Osteoblast (primary cell): ENCODE data around the gene CCAR1. TPM values are rescaled to one million over a fixed set of nuclear protein-coding genes. Genes with fewer than 3 reads are reported as not detected.

Experiments
- DNase-seq: peaks from one replicate; pipeline ENCODE4 v3.0.0; 2011; ENCODE audit warnings: low spot score, mixed read lengths; ENCODE audit not compliant: insufficient read length; ENCODE audit errors: missing footprints
- H2AFZ ChIP-seq: 2 replicates; pipeline ENCODE4 v1.6.0; 2011; ENCODE audit warnings: mild to moderate bottlenecking, low read length
- H3K27ac ChIP-seq: 2 replicates; pipeline ENCODE4 v1.5.1; 2011; ENCODE audit warnings: mild to moderate bottlenecking, low read depth, low read length, moderate library complexity
- H3K27me3 ChIP-seq: 2 replicates; pipeline ENCODE4 v1.6.0; 2012; ENCODE audit warnings: mild to moderate bottlenecking, control low read depth, inconsistent platforms, low read length, moderate library complexity; ENCODE audit not compliant: insufficient read depth
- H3K36me3 ChIP-seq: 2 replicates; pipeline ENCODE4 v1.5.1; 2011; ENCODE audit warnings: mild to moderate bottlenecking, low read length, control low read depth, moderate library complexity; ENCODE audit not compliant: insufficient read depth
- H3K4me1 ChIP-seq: 2 replicates; pipeline ENCODE4 v1.5.1; 2011; ENCODE audit warnings: mild to moderate bottlenecking, low read length, control low read depth, moderate library complexity; ENCODE audit not compliant: insufficient read depth
- H3K4me2 ChIP-seq: 2 replicates; pipeline ENCODE4 v1.6.0; 2011; ENCODE audit warnings: mild to moderate bottlenecking, low read length; ENCODE audit not compliant: insufficient read depth
- H3K4me3 ChIP-seq: fragments of 200-600 bp; sonication (generic); 3 replicates; pipeline ENCODE4 v1.5.1; 2012; ENCODE audit warnings: mild to moderate bottlenecking, low read length, inconsistent platforms; ENCODE audit not compliant: insufficient read depth
- H3K79me2 ChIP-seq: 2 replicates; pipeline ENCODE4 v1.6.0; 2012; ENCODE audit warnings: mild to moderate bottlenecking, low read length, control low read depth, inconsistent platforms; ENCODE audit not compliant: insufficient read depth
- H3K9me3 ChIP-seq: 2 replicates; pipeline ENCODE4 v1.5.1; 2011; ENCODE audit warnings: low read depth, low read length, control low read depth
- H4K20me1 ChIP-seq: 2 replicates; pipeline ENCODE4 v1.6.0; 2012; ENCODE audit warnings: mild to moderate bottlenecking, low read length, control low read depth; ENCODE audit not compliant: insufficient read depth
- total RNA-seq: library from RNA; depleted of rRNA; stranded (reverse); fragments of >200 nt; gene quantifications from 2 replicates; pipeline ENCODE4 v1.2.3, GENCODE V29; 2012
- TF ChIP-seq, protein P1 (sequence below): IDR thresholded peaks from 2 replicates; pipeline ENCODE4 v1.5.1; 2011; ENCODE audit warnings: mild to moderate bottlenecking, low read depth, low read length, moderate library complexity; ENCODE audit errors: extremely low read depth

The CCAR1 gene
- total RNA-seq, 1 donor = 49.2 TPM

DNA sequence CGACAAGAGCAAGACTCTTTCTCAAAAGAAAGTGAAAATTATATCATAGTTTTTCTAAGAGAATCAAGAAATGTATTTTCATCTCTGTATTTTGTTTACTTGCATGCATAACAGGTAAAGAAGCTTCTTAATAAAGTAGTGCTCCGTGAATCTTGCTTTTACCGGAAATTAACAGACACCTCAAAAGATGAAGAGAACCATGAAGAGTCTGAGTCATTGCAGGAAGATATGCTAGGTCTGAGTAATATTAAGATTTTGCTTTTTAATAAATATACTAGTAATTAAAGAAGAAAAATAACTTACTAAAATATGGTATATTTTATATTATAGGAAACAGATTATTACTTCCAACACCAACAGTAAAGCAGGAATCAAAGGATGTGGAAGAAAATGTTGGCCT, 66.8 kb downstream of the CCAR1 start:
- H3K36me3 ChIP-seq = peaks cover 77% of the 10 kb centered on the region
- H4K20me1 ChIP-seq = no peaks in the 10 kb centered on the region
- no peaks in the 10 kb centered on the region for H3K4me1 ChIP-seq
- no peaks in the 10 kb centered on the region for H3K9me3 ChIP-seq
- DNase-seq = no peak
- no peaks in the 10 kb centered on the region for H3K27me3 ChIP-seq
- no peak overlapping the region for H2AFZ ChIP-seq
- H3K27ac ChIP-seq = no peak overlapping the region
- H3K4me2 ChIP-seq = no peak overlapping the region
- TF ChIP-seq, protein P1, sequence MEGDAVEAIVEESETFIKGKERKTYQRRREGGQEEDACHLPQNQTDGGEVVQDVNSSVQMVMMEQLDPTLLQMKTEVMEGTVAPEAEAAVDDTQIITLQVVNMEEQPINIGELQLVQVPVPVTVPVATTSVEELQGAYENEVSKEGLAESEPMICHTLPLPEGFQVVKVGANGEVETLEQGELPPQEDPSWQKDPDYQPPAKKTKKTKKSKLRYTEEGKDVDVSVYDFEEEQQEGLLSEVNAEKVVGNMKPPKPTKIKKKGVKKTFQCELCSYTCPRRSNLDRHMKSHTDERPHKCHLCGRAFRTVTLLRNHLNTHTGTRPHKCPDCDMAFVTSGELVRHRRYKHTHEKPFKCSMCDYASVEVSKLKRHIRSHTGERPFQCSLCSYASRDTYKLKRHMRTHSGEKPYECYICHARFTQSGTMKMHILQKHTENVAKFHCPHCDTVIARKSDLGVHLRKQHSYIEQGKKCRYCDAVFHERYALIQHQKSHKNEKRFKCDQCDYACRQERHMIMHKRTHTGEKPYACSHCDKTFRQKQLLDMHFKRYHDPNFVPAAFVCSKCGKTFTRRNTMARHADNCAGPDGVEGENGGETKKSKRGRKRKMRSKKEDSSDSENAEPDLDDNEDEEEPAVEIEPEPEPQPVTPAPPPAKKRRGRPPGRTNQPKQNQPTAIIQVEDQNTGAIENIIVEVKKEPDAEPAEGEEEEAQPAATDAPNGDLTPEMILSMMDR = no peak
- H3K4me3 ChIP-seq = no peak overlapping the region
- no peaks in the 10 kb centered on the region for H3K79me2 ChIP-seq

DNA sequence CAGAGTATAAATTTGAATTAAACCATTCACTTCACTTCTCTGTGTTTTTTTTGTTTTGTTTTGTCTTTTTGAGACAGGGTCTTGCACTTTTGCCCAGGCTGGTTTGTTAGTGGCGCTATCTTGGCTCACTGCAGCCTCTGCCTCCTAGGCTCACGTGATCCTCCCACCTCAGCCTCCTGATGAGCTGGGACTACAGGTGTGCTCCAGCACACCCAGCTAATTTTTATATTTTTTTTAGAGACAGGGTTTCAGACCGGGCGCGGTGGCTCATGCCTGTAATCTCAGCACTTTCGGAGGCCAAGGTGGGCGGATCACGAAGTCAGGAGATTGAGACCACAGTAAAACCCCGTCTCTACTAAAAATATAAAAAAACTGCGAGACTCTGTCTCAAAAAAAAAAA, 69.4 kb downstream of the CCAR1 start:
- Histone ChIP-seq H3K9me3 (no peaks in the 10 kb centered on the region), H3K27me3 (no peaks in the 10 kb centered on the region), H3K4me2 (no peak overlapping the region), H3K79me2 (no peaks in the 10 kb centered on the region), H3K4me1 (no peaks in the 10 kb centered on the region), H3K4me3 (no peak overlapping the region), H2AFZ (no peak overlapping the region), H3K27ac (no peak overlapping the region), H4K20me1 (no peaks in the 10 kb centered on the region), H3K36me3 (peaks cover 88% of the 10 kb centered on the region)
- DNase-seq = no peak
- TF ChIP-seq, protein P1 = no peak

DNA sequence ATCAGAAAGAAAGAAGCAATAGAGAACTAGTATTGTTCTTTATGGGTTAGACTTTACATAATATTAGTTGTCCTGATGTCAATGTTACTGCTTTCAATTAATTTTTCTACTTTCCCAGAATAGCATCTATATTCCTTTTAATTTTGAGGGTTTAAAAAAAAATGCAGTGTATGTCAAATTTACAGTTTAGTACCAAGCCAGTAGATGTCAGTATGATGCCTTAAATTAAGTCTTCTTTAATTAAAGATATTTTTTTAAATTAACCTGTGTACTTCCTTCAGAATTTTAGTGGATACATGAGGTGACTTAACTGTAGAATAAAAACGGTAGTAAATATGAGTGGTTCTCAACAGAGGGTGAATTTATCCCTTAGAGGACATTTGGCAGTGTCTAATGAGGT, 71.1 kb downstream of the CCAR1 start:
- Histone ChIP-seq H3K4me1 (no peaks in the 10 kb centered on the region), H2AFZ (no peak overlapping the region), H3K4me2 (no peak overlapping the region), H3K27me3 (no peaks in the 10 kb centered on the region), H3K79me2 (no peaks in the 10 kb centered on the region), H3K9me3 (no peaks in the 10 kb centered on the region), H4K20me1 (no peaks in the 10 kb centered on the region), H3K4me3 (no peak overlapping the region), H3K36me3 (peaks cover 71% of the 10 kb centered on the region), H3K27ac (no peak overlapping the region)
- TF ChIP-seq, protein P1 = peak; percentile 39
- no peak for DNase-seq

DNA sequence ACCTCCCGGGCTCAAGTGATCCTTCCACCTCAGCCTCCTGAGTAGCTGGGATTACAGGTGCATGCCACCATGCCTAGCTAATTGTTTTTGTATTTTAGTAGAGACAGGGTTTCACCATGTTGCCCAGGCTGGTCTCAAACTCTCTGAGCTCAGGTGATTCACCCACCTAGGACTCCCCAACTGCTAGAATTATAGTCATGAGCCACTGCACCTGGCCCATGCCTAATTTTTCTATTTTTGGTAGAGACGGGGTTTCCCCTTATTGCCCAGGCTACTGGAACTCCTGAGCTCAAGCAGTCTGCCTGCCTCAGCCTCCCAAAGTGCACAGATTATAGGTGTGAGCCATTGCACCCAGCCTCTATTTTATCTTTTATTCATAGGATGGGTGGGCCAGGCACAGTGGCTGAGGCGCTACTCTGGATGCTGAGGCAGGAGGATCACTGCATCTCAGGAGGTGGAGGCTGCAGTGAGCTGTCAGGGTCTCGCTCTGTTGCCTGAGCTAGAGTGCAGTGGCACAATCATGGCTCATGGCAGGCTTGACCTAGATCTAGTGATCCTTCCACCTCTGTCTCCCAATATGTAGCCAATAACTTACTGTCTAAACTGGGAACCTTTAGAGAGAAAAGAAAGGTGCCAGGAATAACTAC, 75.0 kb downstream of the CCAR1 start:
- Histone ChIP-seq H3K4me2 (no peak overlapping the region), H3K27me3 (no peaks in the 10 kb centered on the region), H3K27ac (no peak overlapping the region), H3K79me2 (no peaks in the 10 kb centered on the region), H3K36me3 (peaks cover 42% of the 10 kb centered on the region), H4K20me1 (no peaks in the 10 kb centered on the region), H3K9me3 (no peaks in the 10 kb centered on the region), H2AFZ (no peak overlapping the region), H3K4me1 (no peaks in the 10 kb centered on the region), H3K4me3 (no peak overlapping the region)
- DNase-seq = no peak
- TF ChIP-seq, protein P1 = no peak
